ENCODE measurements around the gene SNAP91.
"Not testable (repeated sequence)": the region's sequence is repeated elsewhere in the genome, so short reads cannot be mapped to it uniquely, and the experiment has no call there.

The SNAP91 gene

DNA sequence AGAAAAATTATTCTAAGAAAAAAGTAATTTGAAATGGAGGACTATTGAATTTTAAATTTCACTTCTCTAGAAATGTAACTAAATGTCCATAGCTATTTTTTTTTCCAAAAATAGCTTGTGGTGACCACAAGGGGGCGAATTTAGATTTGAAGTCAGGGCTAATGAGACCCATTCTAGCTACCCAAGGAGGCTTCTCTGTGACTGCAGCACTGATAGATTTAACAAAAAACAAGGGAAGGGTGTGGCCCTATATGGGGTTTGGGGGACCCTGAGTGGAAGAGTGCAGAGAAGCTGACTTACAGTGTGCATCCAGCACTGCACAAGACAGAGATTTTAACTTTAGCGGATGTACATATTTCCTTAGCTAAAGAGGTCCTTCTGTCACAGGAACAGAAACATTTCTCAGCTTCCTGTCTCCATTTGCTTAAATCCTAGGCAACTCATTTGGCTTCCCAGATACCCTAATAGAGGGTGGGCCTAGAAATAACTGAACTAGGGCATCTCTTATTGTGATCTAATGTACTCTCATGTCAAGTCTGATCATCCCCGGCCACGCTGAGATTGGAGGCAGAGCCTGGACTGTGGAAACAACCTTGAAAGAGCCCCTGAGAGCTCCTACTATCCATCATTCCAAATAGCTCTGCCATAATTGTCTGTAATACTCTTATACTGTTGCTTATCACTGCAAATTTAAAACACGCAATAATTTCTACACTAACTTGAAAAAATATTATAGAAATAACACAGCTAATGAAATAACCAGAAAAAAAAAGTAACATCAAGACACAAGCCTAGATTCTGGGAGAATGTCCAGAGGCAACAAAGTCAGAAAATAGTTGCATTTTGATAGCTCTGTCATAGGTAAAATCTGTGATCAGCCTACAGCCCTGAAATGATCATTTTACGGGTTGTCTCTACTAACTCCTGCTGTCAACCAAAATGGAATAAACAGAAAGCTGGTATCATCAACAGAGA, 93.6 kb downstream of the SNAP91 start:
- peak; percentile 33 for DNase-seq

DNA sequence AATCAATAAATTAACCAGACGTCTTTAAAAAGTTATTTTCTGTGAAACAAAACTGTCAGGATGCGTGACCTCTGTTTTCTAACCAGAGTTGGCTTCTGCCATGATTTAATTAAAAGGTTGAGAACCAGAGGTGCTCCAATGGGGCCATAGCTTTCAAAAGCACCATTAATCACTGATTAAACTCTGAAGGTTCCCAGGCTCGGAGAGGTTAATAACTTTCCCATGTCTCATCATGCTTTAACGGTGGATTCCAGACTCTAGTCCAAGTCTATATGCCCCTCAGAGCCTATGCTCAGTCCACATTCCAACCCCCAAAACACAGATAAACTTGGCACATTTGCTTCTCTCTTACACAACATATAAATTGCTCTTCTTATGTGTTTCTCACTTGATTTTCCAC, 95.5 kb downstream of the SNAP91 start:
- no peak for DNase-seq

DNA sequence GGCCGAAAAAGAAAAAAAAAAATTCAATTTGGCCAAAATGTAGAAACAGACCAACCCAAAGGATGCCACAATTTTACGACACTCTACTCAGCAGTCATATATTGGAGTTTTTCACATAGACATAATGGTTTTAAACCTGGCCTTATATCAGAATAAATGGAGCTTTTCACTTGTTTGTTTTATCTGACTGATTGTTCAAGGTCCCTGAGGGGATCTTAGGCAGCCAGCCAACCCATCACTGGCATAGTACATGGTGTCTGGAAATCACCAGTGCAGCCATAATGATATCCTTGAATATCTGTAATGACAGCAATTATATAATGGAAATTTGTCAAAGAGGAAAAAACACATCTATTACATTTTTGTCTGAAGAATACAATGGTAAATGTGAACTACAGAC, 99.7 kb downstream of the SNAP91 start:
- no peak for DNase-seq

DNA sequence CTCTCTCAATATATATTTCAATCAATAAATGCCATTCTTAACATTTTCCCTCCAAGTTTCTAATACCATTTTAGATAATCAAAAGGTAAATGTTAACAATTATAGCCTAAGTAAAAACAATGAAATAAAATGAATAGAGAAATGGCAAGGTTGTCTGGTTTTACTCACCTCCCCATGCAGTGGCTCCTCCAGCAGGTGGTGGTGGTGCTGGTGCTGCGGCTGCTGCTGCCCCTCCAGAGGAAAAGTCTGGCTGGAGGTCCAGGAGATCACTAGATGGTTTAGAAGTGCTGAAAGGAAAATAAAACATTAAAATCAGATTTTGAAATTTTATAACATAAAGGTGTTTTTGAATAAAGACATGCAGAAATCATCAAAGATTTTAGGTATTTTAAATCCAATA, 103.4 kb downstream of the SNAP91 start:
- DNase-seq = no peak

DNA sequence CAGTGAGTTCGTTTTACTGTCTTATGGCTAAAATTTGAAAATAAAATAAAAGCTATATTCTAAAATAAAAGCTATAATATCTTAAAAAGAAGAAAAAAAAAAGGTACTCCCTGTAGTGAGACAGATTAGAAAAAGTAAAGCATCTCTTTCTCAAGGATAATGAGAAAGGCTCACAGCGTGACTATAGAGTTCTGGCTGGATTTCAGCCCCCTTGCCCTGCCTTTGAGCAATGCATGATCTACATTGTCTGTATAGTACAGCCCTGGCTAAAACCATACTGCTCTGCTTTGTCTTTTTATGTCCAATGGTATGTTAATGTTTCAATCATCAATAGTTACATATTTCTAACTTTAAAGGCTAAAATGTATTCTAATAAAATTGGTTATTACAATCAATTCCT, 105.3 kb downstream of the SNAP91 start:
- no peak for DNase-seq

DNA sequence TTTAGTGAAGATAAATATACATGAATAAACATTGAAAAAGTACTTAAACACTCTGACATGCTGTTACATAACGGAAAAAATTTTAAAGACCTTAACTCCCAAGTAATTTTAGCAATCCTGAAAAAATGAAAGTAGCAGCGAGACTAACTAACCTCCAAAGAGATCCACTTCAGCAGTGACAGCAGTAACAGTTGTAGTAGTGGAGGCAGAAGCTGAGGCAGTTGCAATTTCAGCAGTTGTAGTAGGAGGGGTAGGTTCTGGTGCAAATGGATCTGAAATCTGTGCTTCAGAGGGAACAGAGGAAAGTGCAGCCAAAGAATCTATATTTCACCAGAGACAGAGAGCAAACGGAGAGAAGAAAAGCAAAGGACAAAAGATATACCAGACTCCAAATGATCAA, 107.8 kb downstream of the SNAP91 start:
- DNase-seq = no peak

DNA sequence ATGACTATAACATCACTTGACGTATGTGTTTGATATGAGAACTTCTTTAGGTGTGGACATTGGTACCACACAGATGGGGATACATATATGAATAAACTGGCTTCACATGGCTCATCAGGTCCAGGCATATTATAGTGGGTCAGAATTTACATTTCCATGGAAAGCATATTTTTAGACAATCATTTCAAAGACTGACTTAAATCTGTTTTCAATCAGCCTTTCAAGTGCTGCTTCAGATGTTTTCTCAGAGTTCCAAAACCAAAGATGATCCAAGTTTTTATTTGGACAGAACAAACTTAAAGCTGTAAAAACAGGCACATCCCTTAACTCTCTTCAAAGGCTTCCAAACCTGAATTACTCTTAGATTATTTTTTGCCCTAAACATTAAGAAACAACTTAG, 108.4 kb downstream of the SNAP91 start:
- no peak for DNase-seq

DNA sequence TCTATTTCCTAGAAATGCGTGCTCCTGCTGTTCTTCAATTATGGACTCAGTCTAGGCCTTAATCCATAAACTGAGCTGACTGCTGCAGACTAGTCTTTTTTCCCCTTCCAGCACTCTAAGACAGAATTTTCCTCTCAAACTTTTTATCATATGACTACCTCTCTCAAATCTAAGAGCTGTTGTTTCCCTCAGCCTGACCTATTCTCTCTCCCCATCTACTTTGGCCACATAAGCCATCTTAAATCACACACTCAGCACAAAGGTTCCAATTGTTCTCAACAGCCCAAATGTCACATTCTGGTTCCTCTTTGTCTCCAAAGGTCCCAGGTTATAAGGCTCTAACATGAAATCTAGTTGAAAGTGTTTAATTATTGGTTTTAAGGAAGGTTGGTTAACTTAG, 111.4 kb downstream of the SNAP91 start:
- DNase-seq = no peak

DNA sequence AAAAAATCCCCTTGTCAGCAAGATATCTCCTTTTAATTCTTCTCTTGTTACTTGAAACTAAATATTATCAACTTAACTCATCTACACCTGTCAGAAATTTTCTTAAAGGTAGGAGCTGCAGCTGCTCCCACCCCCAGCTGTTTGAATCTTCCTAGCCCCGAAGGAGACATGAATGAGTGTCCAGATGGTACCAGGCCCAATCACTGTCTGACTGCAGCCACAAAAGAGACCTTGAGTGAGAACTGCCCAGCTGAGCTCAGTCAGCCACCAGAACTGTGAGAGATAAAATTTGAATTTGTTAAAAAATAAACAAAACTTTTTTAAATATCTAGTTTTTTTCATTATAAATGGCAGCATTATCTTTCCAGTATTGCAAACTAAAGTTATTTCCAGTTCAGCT, 111.8 kb downstream of the SNAP91 start:
- DNase-seq = no peak

DNA sequence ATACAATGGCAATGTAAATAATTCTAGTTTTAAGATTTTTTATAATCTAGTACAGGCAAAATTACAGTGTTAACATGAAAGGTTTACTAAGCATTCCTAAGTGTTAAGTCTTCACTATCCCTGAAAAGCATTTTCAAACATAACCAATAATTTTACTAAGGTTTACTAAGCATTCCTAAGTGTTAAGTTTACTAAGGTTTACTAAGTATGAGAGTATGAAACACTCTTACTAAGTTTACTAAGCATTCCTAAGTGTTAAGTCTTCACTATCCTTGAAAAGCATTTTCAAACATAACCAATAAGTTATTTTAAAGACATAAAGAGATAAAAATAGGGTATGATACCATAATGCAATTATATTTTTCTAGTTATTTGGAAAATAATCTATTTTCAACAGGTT, 114.0 kb downstream of the SNAP91 start:
- DNase-seq = no peak

DNA sequence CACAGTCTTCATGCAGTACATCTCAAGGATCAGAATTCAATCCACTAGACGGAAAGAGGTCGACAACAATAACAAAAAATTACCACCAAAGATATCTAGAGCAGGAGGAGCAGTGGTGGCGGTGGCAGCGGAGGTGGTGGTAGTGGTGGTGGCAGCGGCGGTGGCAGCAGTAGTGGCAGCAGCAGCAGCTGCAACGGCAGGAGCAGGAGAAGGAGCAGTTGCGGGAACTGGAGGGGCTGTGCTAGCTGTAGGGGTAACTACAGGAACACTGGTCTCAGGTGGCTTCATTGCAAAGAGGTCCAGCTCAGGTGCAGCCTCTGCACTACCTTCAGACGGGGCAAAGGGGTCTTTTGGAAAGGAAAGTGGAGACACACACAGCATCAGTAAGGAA, 115.5 kb downstream of the SNAP91 start:
- no peak for DNase-seq

DNA sequence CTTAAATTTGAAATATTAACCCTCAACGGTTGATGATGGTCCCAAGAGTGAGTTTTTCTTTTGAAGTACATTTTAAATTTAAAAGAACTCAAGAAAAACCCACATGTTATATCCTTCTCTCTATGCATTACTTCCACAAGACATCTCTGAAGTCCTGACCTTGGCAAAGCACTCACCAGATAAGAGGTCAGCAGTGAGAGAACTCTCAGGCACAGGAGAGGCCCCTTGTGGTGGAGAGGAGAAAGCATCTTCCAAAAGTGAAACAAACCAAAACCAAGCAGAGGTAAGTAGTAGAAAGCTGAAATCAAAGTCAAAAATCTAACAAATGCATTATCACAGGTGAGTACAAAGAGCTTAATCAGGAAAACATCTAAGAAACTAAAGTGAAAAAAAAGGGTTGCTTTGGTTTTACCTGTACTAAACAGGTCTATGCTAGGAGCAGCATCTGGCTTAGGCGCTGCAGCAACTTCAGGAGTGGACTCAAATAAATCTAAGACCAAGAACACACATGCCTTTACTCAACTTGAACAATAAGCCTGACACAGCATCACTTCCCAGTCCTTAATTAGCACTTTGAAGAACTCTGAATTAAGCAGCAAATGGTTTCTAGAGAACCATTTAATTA, 116.0 kb downstream of the SNAP91 start:
- DNase-seq = no peak

DNA sequence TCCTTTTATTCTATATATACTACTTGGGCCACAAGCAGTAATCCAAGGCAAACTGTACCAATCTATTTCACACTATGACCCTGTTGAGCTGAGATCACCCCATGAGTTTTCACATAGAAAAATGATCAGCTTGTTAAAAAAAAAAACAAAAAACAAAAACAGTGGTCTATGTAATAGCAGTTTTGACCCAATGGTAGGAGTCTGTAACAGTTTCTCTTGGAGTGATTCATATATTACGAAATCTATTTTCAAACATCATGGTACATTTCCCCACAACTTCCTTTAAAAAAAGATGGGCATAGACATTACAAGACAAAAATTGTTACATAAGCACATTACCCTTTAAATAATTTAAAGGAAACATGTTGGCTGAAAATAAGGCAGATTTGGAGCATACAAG, 118.5 kb downstream of the SNAP91 start:
- no peak for DNase-seq

DNA sequence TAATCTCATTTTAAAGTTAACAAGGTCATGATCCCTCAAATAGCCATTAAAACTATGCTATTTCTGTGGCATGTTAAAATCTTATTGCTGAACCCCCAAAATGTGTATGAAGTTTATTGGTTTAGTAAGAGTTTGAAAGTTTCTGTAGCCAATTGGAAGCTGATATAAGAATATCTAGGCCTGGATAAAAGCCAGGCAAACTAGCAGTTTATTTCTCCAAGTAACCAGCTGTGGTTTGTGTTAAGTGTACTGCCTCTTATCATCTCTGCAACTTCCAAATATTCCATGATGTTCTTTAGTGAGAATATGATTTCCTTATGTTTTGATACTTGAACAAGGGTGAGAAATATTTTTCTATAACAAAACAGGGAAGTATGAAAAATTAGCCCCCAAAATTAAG, 119.8 kb downstream of the SNAP91 start:
- no peak for DNase-seq

DNA sequence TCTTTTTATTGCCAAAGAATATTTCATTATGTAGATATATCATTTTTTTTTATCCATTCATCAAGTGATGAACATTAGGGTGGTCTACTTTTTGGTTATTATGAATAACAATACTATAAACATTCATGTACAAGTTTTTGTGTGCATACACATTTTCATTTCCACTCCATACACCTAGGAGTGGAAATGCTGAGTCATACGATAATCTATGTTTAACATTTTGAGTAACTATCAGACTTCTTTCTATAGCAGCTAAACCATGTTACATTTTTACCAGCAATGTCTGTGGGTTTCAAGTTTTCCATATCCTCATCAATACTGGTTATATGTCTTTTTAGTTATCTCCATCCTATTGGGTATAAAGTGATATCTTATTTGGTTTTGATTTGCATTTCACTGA, 130.8 kb downstream of the SNAP91 start:
- no peak for DNase-seq

DNA sequence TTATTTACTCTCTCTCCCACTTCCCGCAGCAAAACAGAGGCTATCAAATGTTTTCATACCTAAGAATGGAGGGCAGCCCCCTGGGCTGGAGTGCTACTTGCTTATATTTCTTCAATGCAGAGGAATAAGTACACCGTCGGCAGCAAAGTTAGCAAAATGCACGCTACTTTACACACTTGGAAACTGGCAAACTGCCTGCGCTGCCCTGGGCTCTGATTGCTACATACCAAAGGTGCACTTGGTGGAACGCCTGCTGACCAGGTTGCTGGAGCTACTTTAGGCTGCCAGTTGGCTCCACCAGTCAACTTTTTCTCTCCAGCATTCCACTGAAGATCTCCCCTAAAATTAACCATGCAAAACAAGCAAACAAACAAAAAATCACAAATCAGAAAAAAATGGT, 134.1 kb downstream of the SNAP91 start:
- no peak for DNase-seq

DNA sequence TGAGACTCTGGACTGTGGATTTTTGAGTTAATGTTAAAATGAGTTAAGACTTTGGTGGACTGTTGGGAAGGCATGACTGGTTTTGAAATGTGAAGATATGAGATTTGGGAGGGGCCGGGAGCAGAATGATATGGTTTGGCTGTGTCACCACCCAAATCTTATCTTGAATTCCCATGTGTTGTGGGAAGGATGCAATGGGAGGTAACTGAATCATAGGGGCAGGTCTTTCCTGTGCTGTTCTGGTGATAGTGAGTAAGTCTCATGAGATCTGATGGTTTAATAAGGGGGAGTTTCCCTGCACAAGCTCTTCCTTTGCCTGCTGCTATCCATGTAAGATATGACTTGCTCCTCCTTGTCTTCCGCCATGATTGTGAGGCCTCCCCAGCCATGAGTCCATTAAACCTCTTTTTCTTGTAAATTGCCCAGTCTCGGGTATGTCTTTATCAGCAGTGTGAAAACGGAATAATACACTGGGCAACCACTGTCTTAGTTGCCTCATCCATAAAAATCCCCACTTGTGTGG, 137.2 kb downstream of the SNAP91 start:
- DNase-seq = not testable (repeated sequence)

DNA sequence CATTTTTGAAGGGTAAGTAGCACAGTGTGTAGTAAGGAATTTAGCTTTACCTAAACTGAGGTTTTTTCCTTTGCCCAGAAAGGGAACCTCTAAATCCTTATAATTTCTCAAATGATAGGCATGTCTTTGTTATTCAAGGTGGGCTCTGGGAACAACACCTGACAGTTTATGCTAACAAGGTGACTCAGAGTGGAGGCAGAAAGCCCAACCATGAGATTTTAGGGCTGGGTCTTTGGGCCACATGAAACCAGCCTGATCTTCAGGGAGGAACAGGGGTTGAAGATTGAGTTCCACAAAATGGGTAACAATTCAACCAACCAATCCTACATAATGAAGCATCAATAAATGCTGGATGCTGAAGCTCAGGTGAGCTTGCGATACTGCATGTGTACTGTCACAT, 149.9 kb downstream of the SNAP91 start:
- no peak for DNase-seq

DNA sequence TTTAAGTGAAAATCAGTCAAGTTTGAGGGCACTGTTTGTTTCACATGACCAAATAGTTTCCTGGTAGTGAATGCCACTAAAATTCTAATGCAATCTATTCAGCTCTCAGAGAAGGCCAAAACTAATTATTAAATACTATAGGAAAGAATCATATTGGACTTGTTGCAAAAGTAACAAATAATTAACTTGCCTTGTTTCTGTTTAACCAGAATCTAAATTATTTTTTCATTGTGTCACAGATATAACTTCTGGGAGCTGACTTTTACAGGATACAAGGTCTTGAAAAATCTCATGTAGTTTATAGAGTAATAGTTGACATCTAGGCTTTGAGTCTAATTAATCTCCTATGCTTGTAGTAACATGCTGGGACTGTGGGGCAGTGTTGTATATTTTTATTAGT, 152.0 kb downstream of the SNAP91 start:
- no peak for DNase-seq

DNA sequence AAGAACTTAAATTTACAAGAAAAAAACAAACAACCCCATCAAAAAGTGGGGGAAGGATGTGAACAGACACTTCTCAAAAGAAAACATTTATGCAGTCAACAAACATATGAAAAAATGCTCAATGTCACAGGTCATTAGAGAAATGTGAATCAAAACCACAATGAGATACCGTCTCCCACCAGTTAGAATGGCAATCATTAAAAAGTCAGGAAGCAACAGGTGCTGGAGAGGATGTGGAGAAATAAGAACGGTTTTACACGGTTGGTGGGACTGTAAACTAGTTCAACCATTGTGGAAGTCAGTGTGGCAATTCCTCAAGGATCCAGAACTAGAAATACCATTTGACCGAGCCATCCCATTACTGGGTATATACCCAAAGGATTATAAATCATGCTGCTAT, 157.2 kb downstream of the SNAP91 start:
- not testable (repeated sequence) for DNase-seq

DNA sequence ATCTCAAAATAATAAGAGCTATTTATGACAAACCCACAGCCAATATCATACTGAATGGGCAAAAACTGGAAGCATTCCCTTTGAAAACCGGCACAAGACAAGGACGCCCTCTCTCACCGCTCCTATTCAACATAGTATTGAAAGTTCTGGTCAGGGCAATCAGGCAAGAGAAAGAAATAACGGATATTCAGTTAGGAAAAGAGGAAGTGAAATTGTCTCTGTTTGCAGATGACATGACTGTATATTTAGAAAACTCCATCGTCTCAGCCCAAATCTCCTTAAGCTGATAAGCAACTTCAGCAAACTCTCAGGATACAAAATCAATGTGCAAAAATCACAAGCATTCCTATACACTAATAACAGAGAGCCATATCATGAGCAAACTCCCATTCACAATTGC, 158.4 kb downstream of the SNAP91 start:
- DNase-seq = not testable (repeated sequence)

DNA sequence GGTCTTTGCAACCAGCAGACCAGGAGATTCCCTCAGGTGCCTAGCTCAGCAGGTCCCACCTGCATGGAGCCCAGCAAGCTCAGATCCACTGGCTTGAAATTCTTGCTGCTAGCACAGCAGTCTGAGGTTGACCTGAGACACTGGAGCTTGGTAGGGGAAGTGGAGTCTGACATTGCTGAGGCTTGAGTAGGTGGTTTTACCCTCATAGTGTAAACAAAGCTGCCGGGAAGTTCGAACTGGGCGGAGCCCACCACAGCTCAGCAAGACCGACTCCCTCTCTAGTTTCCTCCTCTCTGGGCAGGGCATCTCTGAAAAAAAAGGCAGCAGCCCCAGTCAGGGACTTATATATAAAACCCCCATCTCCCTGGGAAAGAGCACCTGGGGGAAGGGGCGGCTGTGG, 162.3 kb downstream of the SNAP91 start:
- DNase-seq = no peak

DNA sequence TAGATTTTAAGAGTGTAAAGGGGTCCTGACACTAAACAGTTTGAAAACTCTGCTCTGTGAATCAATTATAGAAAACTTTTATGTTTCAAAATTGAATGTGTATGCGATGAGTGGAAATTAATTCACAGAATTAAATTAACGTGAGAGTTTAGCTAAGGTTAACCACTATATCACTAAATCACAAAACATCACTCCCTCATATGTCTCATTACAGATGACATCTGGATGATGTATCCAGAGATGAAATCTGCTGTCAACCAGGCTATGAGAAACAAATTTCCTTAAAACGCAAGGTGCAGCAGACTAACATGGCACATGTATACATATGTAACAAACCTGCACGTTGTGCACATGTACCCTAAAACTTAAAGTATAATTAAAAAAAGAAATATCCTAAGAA, 169.2 kb downstream of the SNAP91 start:
- no peak for DNase-seq
